HG03025 (cell line): ENCODE results near the gene CDK14.

ENCODE experiments used
- ATAC-seq: cut with Tn5 transposase; IDR thresholded peaks from one replicate; pipeline ENCODE4 v1.9.1; 2021; ENCODE audit warnings: mild to moderate bottlenecking, moderate library complexity; ENCODE audit not compliant: unreplicated experiment, low FRiP score

CDK14 gene

GRCh38 chr7:91031757-91032156 is 435.6 kb downstream of the CDK14 start:
- ATAC-seq = no peak

GRCh38 chr7:91033574-91033973 is 437.5 kb downstream of the CDK14 start:
- ATAC-seq = no peak

GRCh38 chr7:91034459-91035368 is 438.6 kb downstream of the CDK14 start:
- ATAC-seq = peak; percentile 59

GRCh38 chr7:91039033-91039432 is 442.9 kb downstream of the CDK14 start:
- ATAC-seq = peak; percentile 57

- no peak for ATAC-seq
Measured at GRCh38 chr7:91041141-91041540, 445.0 kb downstream of the CDK14 start.

- ATAC-seq = no peak
Measured at GRCh38 chr7:91041901-91042484, 445.9 kb downstream of the CDK14 start.

- no peak for ATAC-seq
Measured at GRCh38 chr7:91043186-91043585, 447.1 kb downstream of the CDK14 start.

- ATAC-seq = no peak
Measured at GRCh38 chr7:91043924-91044645, 448.0 kb downstream of the CDK14 start.

- ATAC-seq = no peak
Measured at GRCh38 chr7:91045606-91046005, 449.5 kb downstream of the CDK14 start.

GRCh38 chr7:91046322-91047089 is 450.4 kb downstream of the CDK14 start:
- no peak for ATAC-seq

GRCh38 chr7:91047636-91048035 is 451.5 kb downstream of the CDK14 start:
- ATAC-seq = no peak

GRCh38 chr7:91050677-91051076 is 454.6 kb downstream of the CDK14 start:
- peak; percentile 74 for ATAC-seq

- no peak for ATAC-seq
Measured at GRCh38 chr7:91051966-91052365, 455.8 kb downstream of the CDK14 start.

- ATAC-seq = no peak
Measured at GRCh38 chr7:91054374-91054773, 458.3 kb downstream of the CDK14 start.

- no peak for ATAC-seq
Measured at GRCh38 chr7:91055219-91055618, 459.1 kb downstream of the CDK14 start.

GRCh38 chr7:91062713-91063112 is 466.6 kb downstream of the CDK14 start:
- ATAC-seq = no peak

GRCh38 chr7:91064052-91064451 is 467.9 kb downstream of the CDK14 start:
- ATAC-seq = no peak

GRCh38 chr7:91064938-91065337 is 468.8 kb downstream of the CDK14 start:
- ATAC-seq = no peak

- ATAC-seq = no peak
Measured at GRCh38 chr7:91066627-91067026, 470.5 kb downstream of the CDK14 start.

- ATAC-seq = no peak
Measured at GRCh38 chr7:91067242-91067641, 471.1 kb downstream of the CDK14 start.
